Measurements from ENCODE around the gene SH2D3C.

GRCh38 chr9:127817881-127818434, 39.5 kb upstream of the SH2D3C start:
- TF ChIP-seq EZH2 (IDR thresholded peaks at IDR 0.05; ENCODE audit: borderline replicate concordance, low read length), result no peak
- TF ChIP-seq, protein P1, sequence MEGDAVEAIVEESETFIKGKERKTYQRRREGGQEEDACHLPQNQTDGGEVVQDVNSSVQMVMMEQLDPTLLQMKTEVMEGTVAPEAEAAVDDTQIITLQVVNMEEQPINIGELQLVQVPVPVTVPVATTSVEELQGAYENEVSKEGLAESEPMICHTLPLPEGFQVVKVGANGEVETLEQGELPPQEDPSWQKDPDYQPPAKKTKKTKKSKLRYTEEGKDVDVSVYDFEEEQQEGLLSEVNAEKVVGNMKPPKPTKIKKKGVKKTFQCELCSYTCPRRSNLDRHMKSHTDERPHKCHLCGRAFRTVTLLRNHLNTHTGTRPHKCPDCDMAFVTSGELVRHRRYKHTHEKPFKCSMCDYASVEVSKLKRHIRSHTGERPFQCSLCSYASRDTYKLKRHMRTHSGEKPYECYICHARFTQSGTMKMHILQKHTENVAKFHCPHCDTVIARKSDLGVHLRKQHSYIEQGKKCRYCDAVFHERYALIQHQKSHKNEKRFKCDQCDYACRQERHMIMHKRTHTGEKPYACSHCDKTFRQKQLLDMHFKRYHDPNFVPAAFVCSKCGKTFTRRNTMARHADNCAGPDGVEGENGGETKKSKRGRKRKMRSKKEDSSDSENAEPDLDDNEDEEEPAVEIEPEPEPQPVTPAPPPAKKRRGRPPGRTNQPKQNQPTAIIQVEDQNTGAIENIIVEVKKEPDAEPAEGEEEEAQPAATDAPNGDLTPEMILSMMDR (conservative IDR thresholded peaks at IDR 0.05 in 1 of 2, IDR thresholded peaks at IDR 0.05 in 1 of 2; ENCODE audit: extremely low read depth in 1 of 2, insufficient read depth in 1 of 2, low read depth in 1 of 2, low read length in 2 of 2), result no peak

Measured in mammary epithelial cell (primary cell).